Measurements from ENCODE around the gene ITGB5. TPM values are rescaled to one million over a fixed set of nuclear protein-coding genes. Genes with fewer than 3 reads are reported as not detected.

The ITGB5 gene
- total RNA-seq, 1 experiment from 2014 or later, result 146 TPM

GRCh38 chr3:124731760-124732159, 155.4 kb downstream of the ITGB5 start:
- peaks cover 12 to 22% of the 10 kb centered on the region in 2 experiments for H3K4me1 Mint-ChIP-seq
- no peak overlapping the region for H3K14ac ChIP-seq (ENCODE audit: insufficient read depth, low read length)
- H3K18ac ChIP-seq (ENCODE audit: insufficient read length, low read depth, low read length), result no peak overlapping the region
- no peak overlapping the region for H2AK5ac ChIP-seq (ENCODE audit: insufficient read length, low read length)
- H3K27ac ChIP-seq (ENCODE audit: insufficient read length, low read depth, low read length), result no peak overlapping the region
- H2BK20ac ChIP-seq (ENCODE audit: low read depth, low read length, poor library complexity, severe bottlenecking), result no peak overlapping the region
- H2BK120ac ChIP-seq (ENCODE audit: low read depth, low read length, poor library complexity, severe bottlenecking), result no peak overlapping the region
- no peak for DNase-seq
- peaks cover 2% of the 10 kb centered on the region for H3K23me2 ChIP-seq (ENCODE audit: insufficient read length, low read depth, low read length, poor library complexity, severe bottlenecking)
- peak overlapping the region; percentile 70 for H3K4me2 ChIP-seq (ENCODE audit: insufficient read depth, insufficient read length, low read length)
- no peak overlapping the region for H3K4ac ChIP-seq (ENCODE audit: low read depth, low read length)
- no peak overlapping the region for H3K23ac ChIP-seq (ENCODE audit: insufficient read length, low read depth, low read length)
- no peak overlapping the region for H4K5ac ChIP-seq (ENCODE audit: insufficient read length, low read depth, low read length)
- H3K9me3 Mint-ChIP-seq, result no peaks in the 10 kb centered on the region
- peaks cover 9% of the 10 kb centered on the region for H3K79me1 ChIP-seq (ENCODE audit: insufficient read depth, low read depth, low read length, poor library complexity, severe bottlenecking)
- peaks cover 22% of the 10 kb centered on the region for H3K79me2 ChIP-seq (ENCODE audit: insufficient read depth, low read length)
- H2BK12ac ChIP-seq (ENCODE audit: insufficient read length, low read depth, low read length), result no peak overlapping the region
- peak overlapping the region; percentile 98 to 100 for H3K4me3 Mint-ChIP-seq
- H2BK15ac ChIP-seq (ENCODE audit: low read depth, low read length), result no peak overlapping the region
- H3K9me3 ChIP-seq (ENCODE audit: control insufficient read depth, low read depth, low read length), result no peaks in the 10 kb centered on the region
- no peak overlapping the region for H3K56ac ChIP-seq (ENCODE audit: insufficient read length, low read depth, low read length)
- H3K9ac ChIP-seq (ENCODE audit: extremely low read depth, insufficient read length, low read length), result no peak overlapping the region
- no CpG with 5 or more reads among the region's 4 CpGs for WGBS (ENCODE audit: extremely low coverage, insufficient read length, low lambda C conversion rate)
- H3K27me3 Mint-ChIP-seq (ENCODE audit: low read depth), result peaks cover 23% of the 10 kb centered on the region
- H2AFZ ChIP-seq (ENCODE audit: low read length), result no peak overlapping the region
- H3T11ph ChIP-seq (ENCODE audit: low read length), result no peak overlapping the region
- no peak overlapping the region for H2BK5ac ChIP-seq (ENCODE audit: insufficient read length, low read length)
- H3K4me1 ChIP-seq (ENCODE audit: insufficient read depth, low read length), result no peaks in the 10 kb centered on the region
- no peak overlapping the region for H4K8ac ChIP-seq (replicated peaks; ENCODE audit: insufficient read length, low read depth, low read length)
- H4K20me1 ChIP-seq (ENCODE audit: control insufficient read depth, insufficient read depth, insufficient read length), result no peaks in the 10 kb centered on the region
- H3K27ac Mint-ChIP-seq, result no peak overlapping the region
- no peak for TF ChIP-seq CTCF (conservative IDR thresholded peaks at IDR 0.05)
- H4K91ac ChIP-seq (ENCODE audit: insufficient read length, low read depth, low read length), result no peak overlapping the region
- H3K27me3 ChIP-seq (ENCODE audit: insufficient read depth, low read length), result no peaks in the 10 kb centered on the region
- peaks cover 9 to 27% (median 13%) of the 10 kb centered on the region in 3 experiments; a peak in 6 of 7 replicates for H3K36me3 Mint-ChIP-seq (ENCODE audit: insufficient read depth in 1 of 3, low read depth in 3 of 3)
